ENCODE results near the gene GRB2.
"Not testable (repeated sequence)": the region's sequence is repeated elsewhere in the genome, so short reads cannot be mapped to it uniquely, and the experiment has no call there.

The GRB2 gene

DNA sequence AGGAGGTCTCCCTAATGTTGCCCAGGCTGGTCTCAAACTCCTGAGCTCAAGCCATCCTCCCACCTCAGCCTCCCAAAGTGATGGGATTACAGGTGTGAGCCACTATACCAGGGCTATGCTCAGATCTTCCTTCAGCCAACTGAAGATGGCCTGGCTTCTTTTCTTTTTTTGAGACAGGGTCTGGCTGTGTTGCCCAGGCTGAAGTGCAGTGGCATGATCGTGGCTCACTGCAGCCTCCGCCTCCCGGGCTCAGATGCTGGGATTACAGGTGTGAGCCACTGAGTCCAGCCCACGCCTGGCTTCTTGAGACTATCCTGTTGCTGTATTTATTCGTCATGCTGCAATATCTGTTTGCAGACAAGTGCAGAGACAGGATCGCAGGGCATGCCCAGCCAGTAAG is 120.4 kb downstream of the GRB2 start:
- no peak overlapping the region for H3K27ac Mint-ChIP-seq

GRCh38 chr17:75280189-75280588 is 125.3 kb downstream of the GRB2 start:
- not testable (repeated sequence) for H3K4me1 Mint-ChIP-seq; DNase-seq (ENCODE audit: low spot score in 2 of 2); H3K9me3 Mint-ChIP-seq; H3K4me3 Mint-ChIP-seq; ATAC-seq
- peaks cover 92% of the 10 kb centered on the region for H3K36me3 Mint-ChIP-seq
- peak overlapping the region; percentile 50 for H3K27ac Mint-ChIP-seq

More for the DNA sequence above, 120.4 kb downstream of the GRB2 start:
- H3K4me1 Mint-ChIP-seq, result peaks cover 21% of the 10 kb centered on the region
- no peak for DNase-seq (ENCODE audit: low spot score in 2 of 2)
- H3K4me3 Mint-ChIP-seq, result no peak overlapping the region
- ATAC-seq, result no peak
- H3K9me3 Mint-ChIP-seq, result no peaks in the 10 kb centered on the region
- H3K36me3 Mint-ChIP-seq, result peaks cover 84% of the 10 kb centered on the region

- H3K4me3 Mint-ChIP-seq, result no peak overlapping the region
- no peak for DNase-seq (ENCODE audit: low spot score in 2 of 2)
- ATAC-seq, result no peak
- peaks cover 21% of the 10 kb centered on the region for H3K4me1 Mint-ChIP-seq
- no peak overlapping the region for H3K27ac Mint-ChIP-seq
- H3K9me3 Mint-ChIP-seq, result no peaks in the 10 kb centered on the region
- peaks cover 92% of the 10 kb centered on the region for H3K36me3 Mint-ChIP-seq
Observed at GRCh38 chr17:75277664-75278071, 127.8 kb downstream of the GRB2 start.

- H3K9me3 Mint-ChIP-seq, result no peaks in the 10 kb centered on the region
- DNase-seq (ENCODE audit: low spot score in 2 of 2) (no peak), ATAC-seq (no peak)
- H3K4me1 Mint-ChIP-seq, result peaks cover 44% of the 10 kb centered on the region
- H3K4me3 Mint-ChIP-seq, result peak overlapping the region; percentile 8
- H3K36me3 Mint-ChIP-seq, result peaks cover 77% of the 10 kb centered on the region
- peak overlapping the region; percentile 94 for H3K27ac Mint-ChIP-seq
Observed at GRCh38 chr17:75273977-75274708, 131.3 kb downstream of the GRB2 start.

GRCh38 chr17:75272848-75273184 is 132.7 kb downstream of the GRB2 start:
- Mint-ChIP-seq H3K9me3 (no peaks in the 10 kb centered on the region), H3K4me1 (peaks cover 50% of the 10 kb centered on the region), H3K27ac (peak overlapping the region; percentile 94), H3K36me3 (peaks cover 70% of the 10 kb centered on the region), H3K4me3 (peak overlapping the region; percentile 83)
- DNase-seq (ENCODE audit: low spot score in 2 of 2) (no peak), ATAC-seq (no peak)

DNA sequence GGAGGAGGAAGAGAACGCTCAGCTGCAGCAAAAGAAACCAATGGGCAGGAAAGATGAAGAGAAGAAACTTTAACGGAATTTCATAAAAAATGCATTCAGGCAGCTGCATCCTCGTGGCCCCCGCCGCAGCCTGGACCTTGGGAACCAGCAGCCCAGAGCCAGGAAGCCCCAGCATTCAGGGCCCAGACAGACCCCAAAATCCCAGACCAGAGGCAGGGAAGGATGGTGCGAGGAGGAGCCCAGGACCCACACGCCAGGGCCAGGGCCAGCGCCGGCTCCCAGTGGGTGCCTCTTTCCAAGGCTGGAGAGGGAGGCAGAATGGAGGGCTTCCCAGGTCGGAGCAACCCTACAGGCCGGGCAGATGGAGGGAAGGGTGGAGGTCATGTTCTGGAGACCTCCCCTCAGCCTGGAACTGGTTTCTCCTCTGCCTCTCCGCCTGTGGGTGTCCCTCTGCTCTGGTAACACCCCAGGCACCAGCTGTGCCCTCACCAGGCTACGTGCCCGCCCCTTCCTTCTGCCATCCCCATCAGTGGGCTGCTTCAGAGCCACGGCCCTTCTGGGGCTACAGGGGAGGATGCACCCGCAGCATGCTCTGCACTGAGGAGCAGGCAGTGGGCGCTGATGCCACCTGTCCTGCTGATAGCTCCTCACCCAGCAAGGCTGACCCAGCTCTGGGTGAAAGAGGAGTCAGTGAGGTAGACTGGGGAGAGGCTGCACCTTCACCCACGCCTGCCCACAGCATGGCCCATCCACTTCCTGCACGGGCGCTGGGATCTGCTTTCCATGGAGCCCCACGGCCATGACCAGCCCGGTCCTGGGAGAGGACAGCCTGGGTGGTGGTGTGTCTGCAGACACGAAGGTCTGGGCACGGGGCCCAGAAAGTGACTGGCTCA is 133.3 kb downstream of the GRB2 start:
- Mint-ChIP-seq H3K36me3 (peaks cover 66% of the 10 kb centered on the region), H3K4me3 (peak overlapping the region; percentile 83), H3K4me1 (peaks cover 56% of the 10 kb centered on the region), H3K9me3 (no peaks in the 10 kb centered on the region), H3K27ac (peak overlapping the region; percentile 94)
- DNase-seq (ENCODE audit: low spot score in 2 of 2) (no peak), ATAC-seq (no peak)

GRCh38 chr17:75271233-75271954 is 134.1 kb downstream of the GRB2 start:
- Mint-ChIP-seq H3K9me3 (no peaks in the 10 kb centered on the region), H3K36me3 (peaks cover 65% of the 10 kb centered on the region), H3K4me1 (peaks cover 59% of the 10 kb centered on the region), H3K4me3 (peak overlapping the region; percentile 83), H3K27ac (peak overlapping the region; percentile 94)
- ATAC-seq (peak; percentile 90), DNase-seq (ENCODE audit: low spot score in 2 of 2) (peak; percentile 93 to 98)

GRCh38 chr17:75270966-75271232 is 134.6 kb downstream of the GRB2 start, which contains the start of gene MIF4GD:
MIF4GD (minus strand) TSS chr17:75271231; CDS start chr17:75270195, 1,036 bp downstream.
- no peak for DNase-seq (ENCODE audit: low spot score in 2 of 2)
- H3K4me3 Mint-ChIP-seq, result peak within 1 kb of the TSS; percentile 83
- H3K36me3 Mint-ChIP-seq, result peaks cover 65% of the 10 kb centered on the region
- ATAC-seq, result peak; percentile 43
- no peaks in the 10 kb centered on the region for H3K9me3 Mint-ChIP-seq
- H3K27ac Mint-ChIP-seq, result peak within 1 kb of the TSS; percentile 94
- H3K4me1 Mint-ChIP-seq, result peaks cover 59% of the 10 kb centered on the region

GRCh38 chr17:75270218-75270965 is 135.1 kb downstream of the GRB2 start:
- peak overlapping the region; percentile 94 for H3K27ac Mint-ChIP-seq
- peak; percentile 62 for ATAC-seq
- peak overlapping the region; percentile 83 for H3K4me3 Mint-ChIP-seq
- DNase-seq (ENCODE audit: low spot score in 2 of 2), result peak; percentile 66 to 90
- no peaks in the 10 kb centered on the region for H3K9me3 Mint-ChIP-seq
- peaks cover 65% of the 10 kb centered on the region for H3K36me3 Mint-ChIP-seq
- H3K4me1 Mint-ChIP-seq, result peaks cover 58% of the 10 kb centered on the region

GRCh38 chr17:75269844-75270217 is 135.6 kb downstream of the GRB2 start:
- Mint-ChIP-seq H3K4me3 (peak overlapping the region; percentile 83), H3K36me3 (peaks cover 65% of the 10 kb centered on the region), H3K27ac (peak overlapping the region; percentile 94), H3K9me3 (no peaks in the 10 kb centered on the region), H3K4me1 (peaks cover 54% of the 10 kb centered on the region)
- DNase-seq (ENCODE audit: low spot score in 2 of 2), result peak in 1 of 2 donors; percentile 14
- no peak for ATAC-seq

Data from stimulated activated effector memory CD8-positive, alpha-beta T cell treated with anti-CD3 and anti-CD28 coated beads, Interleukin-12 subunit alpha, Interleukin-12 subunit beta, amount 100 ng/mL, for 72 hours (primary cell).